ENCODE results near the gene DTL. TPM values are rescaled to one million over a fixed set of nuclear protein-coding genes. Genes with fewer than 3 reads are reported as not detected.

Gene DTL
- total RNA-seq, 1 experiment from 2014 or later: 41.0 TPM

GRCh38 chr1:212097360-212097759, 61.8 kb downstream of the DTL start:
- H3K9ac ChIP-seq (ENCODE audit: low read length): no peak overlapping the region
- no peaks in the 10 kb centered on the region for H3K27me3 ChIP-seq (ENCODE audit: insufficient read depth, low read length)
- peaks cover 0 to 15% of the 10 kb centered on the region in 2 experiments; a peak in 1 of 4 replicates for H3K36me3 ChIP-seq (ENCODE audit: control insufficient read depth in 1 of 2, insufficient read depth in 2 of 2, low read length in 2 of 2)
- no peak for DNase-seq (ENCODE audit: low read depth, low spot score)
- ChIA-PET POLR2A (no interaction called here), RAD21 (ENCODE audit: low non-redundant PET in 1 of 2, low total read pairs in 2 of 2, uncharacterized antibody in 2 of 2, unreplicated experiment in 2 of 2) (no interaction called here), CTCF (no interaction called here)
- H2AFZ ChIP-seq (ENCODE audit: low read depth, low read length, poor library complexity, severe bottlenecking): no peak overlapping the region
- TF ChIP-seq ZFX (IDR thresholded peaks at IDR 0.05) (no peak), SIN3A (IDR thresholded peaks at IDR 0.05; ENCODE audit: low read depth) (no peak), REST (IDR thresholded peaks at IDR 0.05; ENCODE audit: low read depth) (no peak), POLR2A (IDR thresholded peaks at IDR 0.05; ENCODE audit: borderline replicate concordance, extremely low read depth, insufficient read depth, insufficient read length) (no peak), POLR2AphosphoS5 (IDR thresholded peaks at IDR 0.05; ENCODE audit: low read depth, low read length) (no peak), EZH2 (IDR thresholded peaks at IDR 0.05) (no peak), EZH2phosphoT487 (IDR thresholded peaks at IDR 0.05; ENCODE audit: borderline replicate concordance) (no peak), SRF (IDR thresholded peaks at IDR 0.05; ENCODE audit: low read depth) (no peak), EGR1 (IDR thresholded peaks at IDR 0.05; ENCODE audit: low read depth) (no peak), MAX (IDR thresholded peaks at IDR 0.05) (no peak), YY1 (IDR thresholded peaks at IDR 0.05; ENCODE audit: extremely low read depth, insufficient replicate concordance, low read depth, low read length) (no peak), RAD21 (IDR thresholded peaks at IDR 0.05; ENCODE audit: low read depth) (no peak), CTCF (IDR thresholded peaks at IDR 0.05 in 2 of 3, conservative IDR thresholded peaks at IDR 0.05 in 1 of 3; ENCODE audit: borderline replicate concordance in 1 of 3, insufficient read depth in 1 of 3, low read depth in 2 of 3, low read length in 2 of 3) (no peak), ZNF274 (IDR thresholded peaks at IDR 0.05; ENCODE audit: low read depth, low read length) (no peak), CEBPB (IDR thresholded peaks at IDR 0.05; ENCODE audit: low read depth) (no peak)
- no peak overlapping the region for H3K4me3 ChIP-seq (replicated peaks in 1 of 2; ENCODE audit: low read depth in 1 of 2, low read length in 2 of 2)
- no peaks in the 10 kb centered on the region for H3K9me2 ChIP-seq (ENCODE audit: insufficient read depth)
- intact Hi-C loops (cut with micrococcal nuclease): no loop called here
- no peak for ATAC-seq
- no peaks in the 10 kb centered on the region for H3K9me3 ChIP-seq (ENCODE audit: control insufficient read depth in 1 of 2, insufficient read depth in 1 of 2, low read depth in 1 of 2, low read length in 2 of 2)
- no peak overlapping the region for H3K27ac ChIP-seq (ENCODE audit: low read depth, low read length)
- H3K4me2 ChIP-seq (ENCODE audit: low read length): no peak overlapping the region
- H3K4me1 ChIP-seq (ENCODE audit: control insufficient read depth in 1 of 2, insufficient read depth in 2 of 2, low read length in 2 of 2): no peaks in the 10 kb centered on the region
- peaks cover 15% of the 10 kb centered on the region; the same call in 1 of the 2 replicates for H4K20me1 ChIP-seq (ENCODE audit: insufficient read depth)
- H3K79me2 ChIP-seq (ENCODE audit: insufficient read depth, low read length): peaks cover 72% of the 10 kb centered on the region
- BruUV-seq (replicated peaks): no TSS peak

Measured in HCT116 (cell line).